Lower lobe of right lung (tissue), 2 donors: ENCODE data around the gene SULF2. TPM values are rescaled to one million over a fixed set of nuclear protein-coding genes. Genes with fewer than 3 reads are reported as not detected.

Source experiments
- ATAC-seq, 2 donors: fragments of 200-7000 bp; cut with Tn5 transposase; one replicate each; pipeline ENCODE4 v1.9.1; 2020 to 2022; ENCODE audit warnings: mild to moderate bottlenecking in 2 of 2, moderate library complexity in 2 of 2
- DNase-seq: peaks from one replicate; pipeline ENCODE4 v3.0.0-alpha.2; 2020
- H3K27ac ChIP-seq: fragments of 200-600 bp; one replicate; pipeline ENCODE4 v1.8.0; 2022
- H3K27me3 ChIP-seq: fragments of 200-600 bp; one replicate; pipeline ENCODE4 v1.8.0; 2022; ENCODE audit warnings: low read depth
- H3K36me3 ChIP-seq: fragments of 200-600 bp; one replicate; pipeline ENCODE4 v1.8.0; 2022; ENCODE audit warnings: mild to moderate bottlenecking
- H3K4me1 ChIP-seq: fragments of 200-600 bp; one replicate; pipeline ENCODE4 v1.8.0; 2022
- H3K4me3 ChIP-seq: fragments of 200-600 bp; one replicate; pipeline ENCODE4 v1.8.0; 2022; ENCODE audit warnings: mild to moderate bottlenecking
- H3K9me3 ChIP-seq: fragments of 200-600 bp; one replicate; pipeline ENCODE4 v1.8.0; 2022
- CTCF ChIP-seq: fragments of 200-600 bp; IDR thresholded peaks from one replicate; pipeline ENCODE4 v1.8.0; 2022; ENCODE audit warnings: antibody characterized with exemption, mild to moderate bottlenecking
- intact Hi-C: fragments of 100-400 bp; cut with DNase I; formaldehyde crosslinking; loops from one replicate; pipeline ENCODE4 v1.11.0; 2022
- total RNA-seq: library from RNA; stranded (reverse); fragmentation: NEBNext Ultra II Directional; extraction: Animal tissue kit (Norgen Biotek cat#: 25700); gene quantifications from one replicate; pipeline ENCODE4 v1.2.1, GENCODE V29; 2021
- donor health status: DM: no; HTN: yes; CAD: no; lungs with severe emphysema.

The SULF2 gene
- total RNA-seq, 1 donor from 2014 or later, result 34.6 TPM

- peaks cover 96% of the 10 kb centered on the region for H3K36me3 ChIP-seq
Observed at GRCh38 chr20:47645632-47646031, 139.6 kb downstream of the SULF2 start.

GRCh38 chr20:47642624-47643023 is 142.7 kb downstream of the SULF2 start:
- no peak for TF ChIP-seq CTCF
- Histone ChIP-seq H3K4me1 (no peaks in the 10 kb centered on the region), H3K4me3 (no peak overlapping the region), H3K27ac (no peak overlapping the region), H3K9me3 (no peaks in the 10 kb centered on the region), H3K36me3 (peaks cover 96% of the 10 kb centered on the region), H3K27me3 (no peaks in the 10 kb centered on the region)
- intact Hi-C loops, result no loop called here
- no peak for DNase-seq
- no peak for ATAC-seq

More at GRCh38 chr20:47645632-47646031, 139.6 kb downstream of the SULF2 start:
- no peaks in the 10 kb centered on the region for H3K27me3 ChIP-seq
- no peak overlapping the region for H3K27ac ChIP-seq
- intact Hi-C loops, result no loop called here
- ATAC-seq, result no peak
- H3K9me3 ChIP-seq, result no peaks in the 10 kb centered on the region
- no peak for DNase-seq
- no peaks in the 10 kb centered on the region for H3K4me1 ChIP-seq
- no peak overlapping the region for H3K4me3 ChIP-seq
- TF ChIP-seq CTCF, result no peak

DNA sequence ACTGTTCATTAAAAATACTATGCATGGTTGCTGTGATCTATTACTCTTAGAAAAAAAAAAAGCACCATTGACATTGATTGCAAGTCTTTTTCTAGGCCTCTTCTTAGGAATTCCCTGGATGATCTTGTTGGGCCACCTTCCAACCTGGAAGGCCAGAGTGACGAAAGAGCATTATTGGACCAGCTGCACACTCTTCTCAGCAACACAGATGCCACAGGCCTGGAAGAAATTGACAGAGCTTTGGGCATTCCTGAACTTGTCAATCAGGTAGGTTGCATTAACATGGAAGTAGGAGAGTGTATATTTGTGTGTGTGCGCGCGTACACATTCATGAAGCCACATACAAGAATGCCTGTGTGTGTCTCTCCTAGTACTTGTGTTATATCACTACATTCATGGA is 143.2 kb downstream of the SULF2 start:
- no peak for TF ChIP-seq CTCF
- intact Hi-C loops, result no loop called here
- Histone ChIP-seq H3K27ac (no peak overlapping the region), H3K27me3 (no peaks in the 10 kb centered on the region), H3K4me1 (no peaks in the 10 kb centered on the region), H3K4me3 (no peak overlapping the region), H3K9me3 (no peaks in the 10 kb centered on the region), H3K36me3 (peaks cover 96% of the 10 kb centered on the region)
- ATAC-seq (no peak), DNase-seq (no peak)

DNA sequence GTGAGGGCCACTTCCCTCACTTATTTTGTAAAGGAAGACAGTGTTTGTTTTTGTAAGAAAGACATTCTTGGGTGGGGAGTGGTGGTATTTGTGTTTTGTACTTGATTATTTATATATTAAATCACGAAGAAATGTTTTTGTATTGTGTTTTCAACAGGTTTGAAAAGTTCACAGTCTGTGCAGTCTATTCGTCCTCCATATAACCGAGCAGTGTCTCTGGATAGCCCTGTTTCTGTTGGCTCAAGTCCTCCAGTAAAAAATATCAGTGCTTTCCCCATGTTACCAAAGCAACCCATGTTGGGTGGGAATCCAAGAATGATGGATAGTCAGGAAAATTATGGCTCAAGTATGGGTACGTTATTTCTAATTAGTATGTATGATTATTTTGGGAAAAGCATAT is 146.4 kb downstream of the SULF2 start:
- no peak for TF ChIP-seq CTCF
- intact Hi-C loops, result no loop called here
- no peak for ATAC-seq

GRCh38 chr20:47635256-47635655 is 150.0 kb downstream of the SULF2 start:
- no peaks in the 10 kb centered on the region for H3K9me3 ChIP-seq
- DNase-seq, result no peak
- no peaks in the 10 kb centered on the region for H3K27me3 ChIP-seq
- H3K27ac ChIP-seq, result no peak overlapping the region
- intact Hi-C loops, result no loop called here
- H3K4me3 ChIP-seq, result no peak overlapping the region
- TF ChIP-seq CTCF, result no peak
- ATAC-seq, result no peak
- no peaks in the 10 kb centered on the region for H3K4me1 ChIP-seq
- peaks cover 93% of the 10 kb centered on the region for H3K36me3 ChIP-seq

More for the DNA sequence above, 146.4 kb downstream of the SULF2 start:
- no peak for DNase-seq
- no peak overlapping the region for H3K4me3 ChIP-seq
- H3K36me3 ChIP-seq, result peaks cover 97% of the 10 kb centered on the region
- no peaks in the 10 kb centered on the region for H3K27me3 ChIP-seq
- no peaks in the 10 kb centered on the region for H3K9me3 ChIP-seq
- H3K4me1 ChIP-seq, result no peaks in the 10 kb centered on the region
- no peak overlapping the region for H3K27ac ChIP-seq

DNA sequence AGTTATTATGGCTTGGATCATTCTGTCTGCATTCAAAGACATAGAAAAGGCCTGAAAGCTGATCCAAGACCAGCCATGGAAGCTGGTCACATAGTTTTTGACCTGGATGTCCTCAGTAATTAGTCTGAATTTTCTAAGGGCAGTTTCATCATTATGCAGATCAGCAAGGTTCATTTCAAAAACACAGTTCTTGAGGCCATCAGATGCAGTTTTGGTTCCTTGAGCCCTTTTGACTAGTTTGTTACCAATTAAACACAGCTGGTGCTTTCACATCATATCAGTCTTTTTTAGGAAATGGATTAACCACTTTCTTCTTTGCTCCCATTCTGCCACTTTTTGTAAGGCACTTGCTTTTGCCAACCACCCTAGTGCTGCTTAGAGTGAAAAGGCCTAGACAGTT is 154.2 kb downstream of the SULF2 start:
- TF ChIP-seq CTCF, result no peak

More for the DNA sequence above, 154.2 kb downstream of the SULF2 start:
- intact Hi-C loops, result no loop called here
- H3K27ac ChIP-seq, result no peak overlapping the region
- peaks cover 93% of the 10 kb centered on the region for H3K36me3 ChIP-seq
- H3K4me3 ChIP-seq, result no peak overlapping the region
- H3K9me3 ChIP-seq, result no peaks in the 10 kb centered on the region
- DNase-seq (no peak), ATAC-seq (no peak)
- no peaks in the 10 kb centered on the region for H3K4me1 ChIP-seq
- H3K27me3 ChIP-seq, result no peaks in the 10 kb centered on the region
